Putamen (tissue), 1 donor: Measurements from ENCODE around the gene DPM1.

Experiments used
- DNase-seq: peaks from one replicate; pipeline ENCODE4 v3.0.0-alpha.2; 2016; ENCODE audit warnings: low spot score

Gene DPM1

GRCh38 chr20:50930139-50930975 is 28.0 kb downstream of the DPM1 start:
- peak; percentile 16 for DNase-seq

- DNase-seq: peak; percentile 94
Observed at GRCh38 chr20:50929299-50930138, 28.8 kb downstream of the DPM1 start.

GRCh38 chr20:50928469-50928868 is 29.9 kb downstream of the DPM1 start:
- DNase-seq: no peak

- no peak for DNase-seq
Observed at GRCh38 chr20:50926530-50926929, 31.8 kb downstream of the DPM1 start.

DNA sequence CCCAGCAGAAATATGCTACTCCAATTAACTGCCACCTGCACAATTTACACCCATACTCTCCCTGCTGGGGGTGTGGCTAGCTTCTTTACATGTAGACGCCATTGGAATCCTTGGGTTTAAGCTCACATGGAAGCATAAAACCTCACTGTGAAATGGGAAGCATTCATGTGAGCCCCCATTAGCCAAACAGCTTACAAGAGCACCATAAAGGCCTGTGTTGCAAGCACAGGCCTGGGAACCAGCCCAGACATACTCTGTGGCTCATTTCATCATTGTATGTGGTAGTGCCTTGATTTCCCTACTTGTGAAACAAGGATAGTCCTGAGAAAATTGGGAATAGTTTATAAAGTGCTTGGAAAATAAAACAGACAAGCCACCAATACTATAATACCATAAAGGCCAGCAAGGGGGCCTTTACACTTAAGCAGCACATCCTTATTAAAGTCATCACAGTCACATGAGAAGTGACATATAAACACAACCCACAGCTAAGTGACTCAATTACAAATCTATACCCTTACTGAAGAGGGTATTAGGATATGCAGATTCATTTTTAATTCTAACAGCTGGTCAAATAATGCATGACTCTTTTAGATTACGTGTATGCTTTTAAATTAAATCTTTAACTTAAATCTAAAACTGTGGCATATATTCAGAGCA is 33.9 kb downstream of the DPM1 start:
- DNase-seq: no peak

DNA sequence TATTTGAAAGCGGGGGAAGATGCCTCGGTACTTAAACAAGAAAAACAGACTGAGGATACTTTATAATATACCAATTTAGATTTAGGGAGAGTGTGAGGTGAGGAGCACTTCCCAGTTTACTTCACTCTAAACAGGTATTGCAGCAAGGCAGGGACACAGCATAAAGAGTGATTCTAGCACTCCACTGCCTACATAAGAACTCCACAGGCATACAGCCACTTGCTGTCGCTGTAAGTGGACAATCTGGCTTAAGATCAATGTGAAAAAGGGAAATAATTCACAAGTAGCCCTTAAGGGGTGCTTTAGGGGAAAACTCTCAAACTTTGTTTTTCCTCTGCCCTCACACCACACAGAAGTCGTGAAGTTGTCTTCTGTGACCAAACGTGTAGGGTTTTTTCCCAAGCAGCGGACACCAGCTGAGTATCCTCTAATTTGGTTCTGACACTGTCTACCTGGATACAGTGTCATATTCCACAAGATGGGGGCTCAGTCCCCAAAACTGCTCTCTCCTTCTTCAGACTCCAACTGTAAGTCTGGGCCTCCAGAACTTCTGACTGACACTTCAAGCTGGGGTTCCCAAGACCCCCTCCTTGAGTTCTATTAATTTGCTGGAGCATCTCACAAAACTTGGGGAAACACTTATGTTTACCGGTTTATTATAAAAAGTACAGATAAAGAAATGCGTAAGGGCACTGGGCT is 36.4 kb downstream of the DPM1 start:
- DNase-seq: no peak

- no peak for DNase-seq
Observed at GRCh38 chr20:50920997-50921396, 37.3 kb downstream of the DPM1 start.

DNA sequence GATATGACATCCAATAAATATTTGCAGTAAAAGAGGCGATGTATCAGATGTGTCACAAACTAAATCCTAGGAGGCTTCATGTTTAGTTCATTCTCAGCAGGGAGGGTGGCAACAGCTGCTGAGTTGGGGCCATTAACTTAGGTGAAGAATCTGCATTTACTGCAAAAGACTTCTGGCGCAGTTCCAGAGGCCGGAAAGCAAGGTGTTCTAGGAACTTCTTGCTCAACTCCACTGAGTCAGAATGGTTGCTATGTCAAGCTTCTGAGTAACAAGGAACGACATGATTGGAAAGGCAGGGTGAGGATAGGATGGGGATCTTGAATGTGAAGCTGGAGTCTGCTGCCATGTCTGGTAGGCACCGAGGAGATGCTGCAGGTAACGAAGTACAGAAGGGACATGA is 38.8 kb downstream of the DPM1 start:
- no peak for DNase-seq

DNA sequence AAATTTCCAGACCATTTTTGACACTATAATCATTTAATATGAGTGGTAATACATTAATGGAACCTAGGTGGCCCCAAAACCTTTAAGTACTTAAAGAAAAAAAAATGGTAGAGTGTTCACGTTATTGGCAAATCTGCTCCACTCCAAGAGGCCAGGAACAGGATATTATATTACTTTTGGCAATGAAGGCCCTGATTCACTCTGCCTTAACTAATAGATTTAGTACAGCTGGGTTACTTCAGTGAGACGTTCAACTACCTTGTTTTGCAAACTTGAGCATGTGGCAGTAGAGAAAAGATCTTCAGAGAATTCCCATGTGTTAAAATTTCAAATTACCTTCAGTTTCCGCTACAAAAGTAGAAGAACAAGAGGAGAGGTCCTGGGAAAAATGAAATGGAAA is 39.9 kb downstream of the DPM1 start:
- no peak for DNase-seq

DNA sequence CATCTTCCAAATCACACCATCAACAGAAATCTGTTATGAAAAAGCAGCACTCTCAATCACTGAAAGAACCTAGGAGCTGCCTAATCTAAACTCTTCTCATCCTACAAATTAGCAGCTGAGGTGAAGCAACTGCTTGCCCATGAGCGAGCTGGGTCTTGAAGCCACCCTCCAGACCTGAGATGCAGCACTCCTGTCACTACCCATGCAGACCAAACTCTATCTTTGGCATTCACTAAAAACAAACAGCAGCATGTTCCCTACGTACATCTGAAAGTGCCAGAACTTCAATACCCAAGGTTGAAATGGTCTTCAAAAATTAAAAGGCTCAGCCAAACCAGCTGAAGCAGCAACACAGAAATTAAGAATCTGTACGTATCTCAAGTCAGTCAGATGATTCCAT is 41.4 kb downstream of the DPM1 start:
- DNase-seq: no peak

DNA sequence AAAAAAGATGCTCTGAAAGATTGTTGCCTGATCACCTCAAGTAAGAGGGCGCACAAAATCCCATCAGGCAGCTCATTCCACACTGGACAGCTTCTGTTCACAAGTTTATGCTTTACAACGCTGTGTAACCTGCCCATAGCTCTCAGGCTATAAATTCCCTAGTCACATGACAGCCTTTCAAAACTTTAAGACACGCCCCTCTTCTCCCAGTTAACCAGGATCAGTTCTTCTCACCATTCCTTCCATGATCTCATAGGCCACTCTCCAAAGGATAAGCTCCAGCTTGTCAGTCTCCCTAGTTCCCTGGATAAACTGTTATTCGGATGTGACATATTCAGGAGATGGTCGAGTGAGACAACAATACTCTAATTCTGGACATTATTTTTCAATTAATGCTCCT is 42.1 kb downstream of the DPM1 start:
- DNase-seq: no peak

DNA sequence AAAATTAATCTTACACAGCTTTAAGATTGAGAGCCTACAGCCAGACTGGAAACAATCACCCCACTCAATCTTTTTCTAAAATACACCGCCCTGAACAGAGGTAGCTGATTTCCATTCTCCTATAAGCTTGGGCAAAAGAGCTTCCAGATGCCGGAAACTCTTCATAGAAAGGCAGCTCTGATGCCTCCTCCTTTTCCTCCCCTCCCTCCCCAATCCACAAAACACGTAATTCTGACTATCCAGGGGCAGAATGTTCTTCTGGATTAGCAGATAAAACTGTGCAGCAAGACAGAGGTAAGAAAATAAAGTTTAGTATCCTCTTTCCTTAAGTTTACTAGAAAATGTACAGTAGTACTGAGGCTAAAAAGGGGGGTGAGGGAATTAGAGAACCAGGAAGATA is 42.9 kb downstream of the DPM1 start:
- DNase-seq: no peak

DNA sequence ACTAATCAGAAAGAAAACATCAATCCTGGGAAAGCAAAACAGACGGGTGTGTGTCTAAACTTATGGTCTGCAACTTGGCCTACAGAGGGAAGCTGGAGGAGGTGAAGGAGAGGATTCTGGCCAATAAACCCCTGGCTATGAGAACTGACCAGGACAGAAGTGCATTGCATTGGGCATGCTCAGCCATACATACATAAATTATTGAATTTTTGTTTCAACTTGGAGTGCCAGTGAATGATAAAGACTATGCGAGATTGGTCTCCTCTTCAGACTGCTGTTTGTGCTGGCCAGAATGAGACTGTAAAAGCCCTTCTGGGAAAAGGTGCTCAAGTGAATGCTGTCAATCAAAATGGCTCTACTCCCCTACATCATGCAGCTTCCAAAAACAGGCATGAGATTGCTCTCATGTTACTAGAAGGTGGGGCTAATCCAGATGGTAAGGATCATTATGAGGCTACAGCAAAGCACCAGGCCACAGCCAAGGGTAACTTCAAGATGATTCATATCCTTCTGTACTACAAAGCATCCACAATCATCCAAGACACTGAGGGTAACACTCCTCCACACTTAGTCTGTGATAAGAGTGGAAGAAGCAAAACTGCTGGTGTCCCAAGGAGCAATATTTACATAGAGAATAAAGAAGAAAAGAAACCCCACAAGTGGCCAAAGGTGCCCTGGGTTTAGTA is 44.5 kb downstream of the DPM1 start:
- no peak for DNase-seq

DNA sequence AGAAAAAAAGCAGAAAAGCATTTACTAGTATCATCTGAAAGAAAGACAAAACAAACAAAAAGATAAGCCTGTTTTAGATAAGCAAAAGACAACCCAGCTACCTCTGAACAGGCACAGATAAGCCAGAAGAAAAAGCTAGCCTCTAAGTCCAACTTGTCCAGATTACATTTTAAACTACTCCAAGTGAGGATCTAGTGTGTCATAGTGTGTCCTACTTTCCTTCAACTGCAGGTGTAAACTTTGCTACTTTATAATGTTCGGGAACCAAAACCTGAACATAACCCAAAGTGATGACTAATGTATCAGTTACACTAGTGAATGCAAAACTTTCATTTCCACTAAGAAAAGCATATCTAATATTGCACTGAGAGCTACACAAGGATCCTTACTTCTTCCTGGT is 46.6 kb downstream of the DPM1 start:
- DNase-seq: no peak

GRCh38 chr20:50911030-50911429 is 47.3 kb downstream of the DPM1 start:
- DNase-seq: no peak

GRCh38 chr20:50909413-50909812 is 48.9 kb downstream of the DPM1 start:
- DNase-seq: no peak

DNA sequence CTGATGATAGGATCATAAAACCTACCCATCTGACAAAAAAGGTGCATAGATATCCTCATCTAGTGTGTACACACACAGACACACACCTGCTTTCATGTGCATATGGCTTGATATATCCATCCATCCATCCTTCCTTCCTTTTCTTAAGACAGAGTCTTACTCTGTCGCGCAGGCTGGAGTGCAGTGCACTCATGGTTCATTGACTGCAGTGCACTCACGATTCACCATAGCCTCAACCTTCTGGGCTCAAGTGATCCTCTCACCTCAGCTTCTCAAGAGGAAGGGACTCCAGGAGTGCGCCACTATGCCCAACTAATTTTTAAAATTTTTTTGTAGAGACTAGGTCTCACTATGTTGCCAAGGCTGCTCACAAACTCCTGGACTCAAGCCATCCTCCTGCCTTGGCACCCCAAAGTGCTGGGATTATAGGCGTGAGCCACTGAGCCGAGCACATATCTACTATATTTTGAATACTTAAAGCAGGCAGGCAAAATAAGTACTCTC is 54.2 kb downstream of the DPM1 start:
- DNase-seq: no peak

DNA sequence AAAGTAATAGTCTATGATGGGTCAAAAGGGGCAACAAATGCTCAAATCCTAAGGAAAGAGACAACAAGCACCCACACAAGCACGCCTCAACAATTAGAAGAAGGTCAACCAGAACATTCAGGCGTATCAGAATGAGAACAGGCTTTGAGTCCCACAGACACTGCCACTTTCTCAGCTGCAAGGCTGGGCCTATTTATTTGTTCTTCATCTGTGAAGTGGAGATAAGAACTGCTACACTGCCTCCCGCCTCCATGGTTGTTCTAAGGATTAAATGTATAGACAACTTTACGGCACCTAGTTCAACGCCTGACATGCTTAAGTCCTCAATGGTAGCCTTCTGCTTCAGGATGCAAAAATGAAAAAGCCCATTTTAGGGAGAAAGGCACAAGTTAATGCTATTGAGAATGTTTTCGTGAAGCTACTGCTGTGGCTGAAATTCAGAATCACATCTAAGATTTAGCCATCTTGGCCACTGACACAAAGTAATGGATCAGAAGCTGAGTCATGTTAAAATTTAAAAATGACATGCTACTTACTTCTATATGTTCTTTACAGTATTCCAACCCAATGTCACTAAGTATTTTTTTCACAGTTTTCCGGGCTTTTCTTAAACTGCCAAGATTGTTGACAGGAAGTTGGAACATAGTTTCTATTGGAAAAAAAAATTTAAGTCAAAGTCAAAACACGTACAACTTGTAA is 54.8 kb downstream of the DPM1 start:
- DNase-seq: no peak

DNA sequence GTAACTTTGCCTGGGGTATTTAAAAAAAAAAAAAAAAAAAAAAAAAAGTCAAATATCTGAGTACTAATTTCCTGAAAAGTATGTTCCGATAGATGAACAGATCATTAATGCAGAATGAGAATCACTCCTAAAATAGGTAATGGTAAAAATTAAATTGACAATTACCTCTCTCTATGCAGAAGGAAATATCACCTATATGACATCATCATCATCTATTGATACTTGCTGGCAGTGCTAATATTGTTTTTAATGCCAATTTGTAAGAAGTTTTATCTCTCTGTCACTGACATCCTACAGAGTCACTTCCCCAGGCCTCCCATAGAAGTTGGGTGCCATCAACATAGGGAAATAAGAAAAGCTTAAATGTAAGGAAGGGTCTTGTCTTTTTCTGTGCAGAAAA is 57.0 kb downstream of the DPM1 start:
- DNase-seq: no peak

- no peak for DNase-seq
Observed at GRCh38 chr20:50900261-50900660, 58.1 kb downstream of the DPM1 start.

DNA sequence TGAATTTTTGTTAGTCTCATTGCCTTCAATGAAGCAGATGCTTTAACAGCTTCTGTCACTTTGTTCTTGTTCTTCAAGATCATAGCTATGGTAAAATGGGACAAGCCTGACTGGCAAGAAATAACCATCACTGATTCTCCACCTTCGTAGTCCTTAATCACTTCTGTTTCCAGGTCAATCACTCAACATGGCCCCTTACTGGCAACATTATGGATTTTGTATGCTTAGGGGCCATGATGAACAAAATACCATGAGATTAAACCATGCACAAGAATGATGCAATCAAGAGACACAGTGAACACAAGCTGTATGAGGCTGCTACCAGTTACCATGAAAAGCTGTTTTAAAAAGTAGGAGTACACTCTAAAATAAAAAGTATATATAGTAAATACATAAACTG is 59.9 kb downstream of the DPM1 start:
- no peak for DNase-seq
